Right renal cortex interstitium (tissue), 3 donors: ENCODE measurements around the gene MAPK11. TPM values are rescaled to one million over a fixed set of nuclear protein-coding genes. Genes with fewer than 3 reads are reported as not detected.

ENCODE experiments used
- polyA plus RNA-seq, 3 donors: library from polyadenylated mRNA; unstranded; fragments of 120-200 nt; gene quantifications; one replicate each; pipeline ENCODE4 v1.2.1, GENCODE V29; 2013; ENCODE audit not compliant: insufficient read length in 3 of 3

Gene MAPK11
- polyA plus RNA-seq, 3 donors = 6.1 to 7.9 (median 6.4) TPM

Other genes with a start within 250 kb of the MAPK11 start
- gene TTLL8, start 212.1 kb downstream of the MAPK11 start, polyA plus RNA-seq = not detected
- 1 to 10 TPM in 1 of 3 donors, under 1 TPM in 2; 0.64 to 1.0 (median 0.90) TPM for gene MLC1, start 185.0 kb downstream of the MAPK11 start, polyA plus RNA-seq
- 1 to 10 TPM in 1 of 3 donors, under 1 TPM in 2; 0.49 to 1.0 (median 0.85) TPM for gene MOV10L1, start 180.4 kb downstream of the MAPK11 start, polyA plus RNA-seq
- gene PANX2, start 99.6 kb downstream of the MAPK11 start, polyA plus RNA-seq = 1 to 10 TPM in 2 of 3 donors, under 1 TPM in 1; 0.65 to 1.5 (median 1.1) TPM
- 10 to 100 TPM; 17.1 to 20.7 (median 17.8) TPM for gene TRABD, start 84.5 kb downstream of the MAPK11 start, polyA plus RNA-seq
- 10 to 100 TPM; 13.9 to 18.3 (median 14.8) TPM for gene SELENOO, start 69.4 kb downstream of the MAPK11 start, polyA plus RNA-seq
- gene TUBGCP6, start 25.4 kb downstream of the MAPK11 start, polyA plus RNA-seq = 10 to 100 TPM; 26.4 to 28.3 (median 28.1) TPM
- gene HDAC10, start 19.1 kb downstream of the MAPK11 start, polyA plus RNA-seq = 10 to 100 TPM; 13.2 to 15.8 (median 13.7) TPM
- gene MAPK12, start 8.7 kb downstream of the MAPK11 start, polyA plus RNA-seq = 10 to 100 TPM in 1 of 3 donors, 1 to 10 TPM in 2; 9.1 to 10.9 (median 9.9) TPM
- 100 to 1,000 TPM; 193 to 218 (median 204) TPM for gene PLXNB2, start 37.3 kb upstream of the MAPK11 start, polyA plus RNA-seq
- gene DENND6B, start 56.6 kb upstream of the MAPK11 start, polyA plus RNA-seq = 10 to 100 TPM in 2 of 3 donors, 1 to 10 TPM in 1; 9.0 to 12.0 (median 11.2) TPM
- 10 to 100 TPM; 29.8 to 31.5 (median 31.5) TPM for gene PPP6R2, start 72.9 kb upstream of the MAPK11 start, polyA plus RNA-seq
- 10 to 100 TPM; 24.7 to 28.0 (median 26.6) TPM for gene SBF1, start 204.7 kb upstream of the MAPK11 start, polyA plus RNA-seq
- gene ADM2, start 211.2 kb upstream of the MAPK11 start, polyA plus RNA-seq = 1 to 10 TPM; 3.2 to 5.9 (median 4.1) TPM
- gene MIOX, start 216.5 kb upstream of the MAPK11 start, polyA plus RNA-seq = 10 to 100 TPM in 2 of 3 donors, 1 to 10 TPM in 1; 3.2 to 19.0 (median 13.4) TPM
- gene LMF2, start 237.3 kb upstream of the MAPK11 start, polyA plus RNA-seq = 10 to 100 TPM; 28.1 to 35.2 (median 32.0) TPM
- 10 to 100 TPM; 35.6 to 41.1 (median 39.4) TPM for gene NCAPH2, start 237.8 kb upstream of the MAPK11 start, polyA plus RNA-seq